GM21723 (cell line): ENCODE results near the gene SIRPG.
"Not testable (repeated sequence)": the region's sequence is repeated elsewhere in the genome, so short reads cannot be mapped to it uniquely, and the experiment has no call there.

Experiments
- ATAC-seq: cut with Tn5 transposase; IDR thresholded peaks from one replicate; pipeline ENCODE4 v1.9.1; 2021; ENCODE audit warnings: mild to moderate bottlenecking, moderate library complexity; ENCODE audit not compliant: unreplicated experiment

SIRPG gene

GRCh38 chr20:1657556-1658334 is at the start of gene SIRPG:
Gene SIRPG (minus strand): TSS chr20:1657779. CDS start chr20:1657714, 65 bp downstream.
- no peak for ATAC-seq

- not testable (repeated sequence) for ATAC-seq
Observed at GRCh38 chr20:1706887-1707286, 49.3 kb upstream of the SIRPG start.

GRCh38 chr20:1706079-1706478 is 48.5 kb upstream of the SIRPG start:
- no peak for ATAC-seq

- no peak for ATAC-seq
Observed at GRCh38 chr20:1702855-1703254, 45.3 kb upstream of the SIRPG start.

GRCh38 chr20:1702328-1702727 is 44.7 kb upstream of the SIRPG start:
- no peak for ATAC-seq

- no peak for ATAC-seq
Observed at GRCh38 chr20:1700990-1701389, 43.4 kb upstream of the SIRPG start.

- no peak for ATAC-seq
Observed at GRCh38 chr20:1697592-1697991, 40.0 kb upstream of the SIRPG start.

- ATAC-seq: no peak
Observed at GRCh38 chr20:1696521-1697209, 39.1 kb upstream of the SIRPG start.

- no peak for ATAC-seq
Observed at GRCh38 chr20:1694672-1695071, 37.1 kb upstream of the SIRPG start.

GRCh38 chr20:1693427-1693826 is 35.8 kb upstream of the SIRPG start:
- ATAC-seq: no peak

GRCh38 chr20:1689721-1690120 is 32.1 kb upstream of the SIRPG start:
- no peak for ATAC-seq

- ATAC-seq: no peak
Observed at GRCh38 chr20:1688886-1689538, 31.4 kb upstream of the SIRPG start.

- ATAC-seq: no peak
Observed at GRCh38 chr20:1687053-1687452, 29.5 kb upstream of the SIRPG start.

- ATAC-seq: no peak
Observed at GRCh38 chr20:1686151-1686748, 28.7 kb upstream of the SIRPG start.

- ATAC-seq: no peak
Observed at GRCh38 chr20:1685304-1686052, 27.9 kb upstream of the SIRPG start.

GRCh38 chr20:1684872-1685271 is 27.3 kb upstream of the SIRPG start:
- no peak for ATAC-seq

- no peak for ATAC-seq
Observed at GRCh38 chr20:1676650-1677049, 19.1 kb upstream of the SIRPG start.

- no peak for ATAC-seq
Observed at GRCh38 chr20:1674990-1675780, 17.6 kb upstream of the SIRPG start.

GRCh38 chr20:1674361-1674760 is 16.8 kb upstream of the SIRPG start:
- ATAC-seq: no peak

GRCh38 chr20:1673424-1673823 is 15.8 kb upstream of the SIRPG start:
- no peak for ATAC-seq
